GM20000 (cell line): ENCODE results near the gene PWWP2B.

Experiments used
- DNase-seq: peaks from one replicate; pipeline ENCODE4 v3.0.0; 2012; ENCODE audit warnings: low spot score
- TF ChIP-seq, protein P1 (sequence below): IDR thresholded peaks from 2 replicates; pipeline ENCODE4 v1.5.1; 2012; ENCODE audit warnings: mild to moderate bottlenecking, control low read depth; ENCODE audit errors: extremely low read depth, missing control alignments

Gene PWWP2B

DNA sequence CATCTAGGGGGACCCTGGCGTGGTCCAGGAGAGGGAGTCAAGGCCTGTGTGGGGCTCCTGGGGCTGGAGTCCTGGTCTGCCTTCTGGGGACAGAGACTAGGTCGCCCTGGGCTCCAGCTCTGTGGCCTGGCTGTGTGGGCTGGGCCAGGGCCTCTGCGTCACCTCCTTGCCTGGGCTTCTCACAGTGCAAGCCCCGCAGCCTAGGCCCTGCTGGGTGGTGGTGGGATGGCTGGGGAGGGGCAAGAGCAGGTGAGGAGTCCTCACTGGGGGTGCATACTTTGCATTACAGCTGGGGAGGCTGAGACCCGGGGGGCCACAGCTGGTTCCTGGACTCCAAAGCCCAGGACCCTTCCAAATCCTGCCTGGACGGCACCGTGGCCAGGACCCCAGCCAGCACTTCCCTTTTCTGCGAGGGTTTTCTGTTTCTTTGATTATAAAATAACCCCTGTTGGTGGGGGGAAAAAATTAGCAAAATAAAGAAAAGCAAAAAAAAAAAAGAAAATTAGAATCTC, 23.5 kb downstream of the PWWP2B start:
- DNase-seq: peak; percentile 63
- TF ChIP-seq, protein P1, sequence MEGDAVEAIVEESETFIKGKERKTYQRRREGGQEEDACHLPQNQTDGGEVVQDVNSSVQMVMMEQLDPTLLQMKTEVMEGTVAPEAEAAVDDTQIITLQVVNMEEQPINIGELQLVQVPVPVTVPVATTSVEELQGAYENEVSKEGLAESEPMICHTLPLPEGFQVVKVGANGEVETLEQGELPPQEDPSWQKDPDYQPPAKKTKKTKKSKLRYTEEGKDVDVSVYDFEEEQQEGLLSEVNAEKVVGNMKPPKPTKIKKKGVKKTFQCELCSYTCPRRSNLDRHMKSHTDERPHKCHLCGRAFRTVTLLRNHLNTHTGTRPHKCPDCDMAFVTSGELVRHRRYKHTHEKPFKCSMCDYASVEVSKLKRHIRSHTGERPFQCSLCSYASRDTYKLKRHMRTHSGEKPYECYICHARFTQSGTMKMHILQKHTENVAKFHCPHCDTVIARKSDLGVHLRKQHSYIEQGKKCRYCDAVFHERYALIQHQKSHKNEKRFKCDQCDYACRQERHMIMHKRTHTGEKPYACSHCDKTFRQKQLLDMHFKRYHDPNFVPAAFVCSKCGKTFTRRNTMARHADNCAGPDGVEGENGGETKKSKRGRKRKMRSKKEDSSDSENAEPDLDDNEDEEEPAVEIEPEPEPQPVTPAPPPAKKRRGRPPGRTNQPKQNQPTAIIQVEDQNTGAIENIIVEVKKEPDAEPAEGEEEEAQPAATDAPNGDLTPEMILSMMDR: no peak

DNA sequence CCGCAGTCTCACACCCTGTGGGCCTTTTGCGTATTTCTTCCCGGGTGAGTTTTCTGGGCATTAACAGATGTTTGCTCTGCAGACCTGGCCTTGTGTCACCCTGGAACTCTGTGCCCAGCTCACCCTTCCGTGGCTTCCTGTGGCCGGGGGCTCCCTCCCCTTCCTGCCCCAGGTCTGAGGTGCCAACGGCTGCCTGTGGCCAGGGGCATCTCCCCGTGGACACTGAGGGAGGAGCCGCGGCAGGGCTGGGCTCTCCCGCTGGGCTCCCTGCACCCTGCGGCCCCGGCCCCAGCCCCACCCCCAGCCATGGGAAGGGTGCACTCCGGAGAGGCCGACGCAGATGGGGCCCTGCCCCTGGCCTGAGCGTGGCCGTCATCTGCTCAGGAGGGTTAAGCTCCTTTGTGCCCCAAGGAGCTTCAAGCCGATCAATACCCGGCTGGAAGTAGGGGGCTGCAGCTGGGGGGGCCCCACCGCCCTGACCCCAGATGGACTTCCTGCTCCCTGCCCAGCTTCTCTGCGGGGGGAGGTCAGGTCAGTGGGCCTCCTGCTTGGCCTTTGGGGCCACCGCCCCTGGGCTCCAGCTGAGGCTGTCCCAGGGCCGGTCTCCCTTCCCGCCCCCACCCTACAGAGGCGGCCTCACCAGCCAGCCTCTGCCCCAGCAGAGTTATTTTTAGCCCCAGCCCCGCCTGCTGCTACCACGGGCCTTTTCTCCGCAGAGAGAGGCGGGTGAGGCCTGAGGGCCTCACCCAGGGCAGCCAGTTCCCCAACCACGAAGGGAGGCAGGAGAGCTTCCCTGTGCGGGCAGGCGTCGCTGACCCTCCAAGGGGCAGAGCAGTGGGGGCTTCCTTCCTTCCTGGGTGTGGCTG, 24.2 kb downstream of the PWWP2B start:
- TF ChIP-seq, protein P1: no peak
- peak; percentile 79 for DNase-seq

DNA sequence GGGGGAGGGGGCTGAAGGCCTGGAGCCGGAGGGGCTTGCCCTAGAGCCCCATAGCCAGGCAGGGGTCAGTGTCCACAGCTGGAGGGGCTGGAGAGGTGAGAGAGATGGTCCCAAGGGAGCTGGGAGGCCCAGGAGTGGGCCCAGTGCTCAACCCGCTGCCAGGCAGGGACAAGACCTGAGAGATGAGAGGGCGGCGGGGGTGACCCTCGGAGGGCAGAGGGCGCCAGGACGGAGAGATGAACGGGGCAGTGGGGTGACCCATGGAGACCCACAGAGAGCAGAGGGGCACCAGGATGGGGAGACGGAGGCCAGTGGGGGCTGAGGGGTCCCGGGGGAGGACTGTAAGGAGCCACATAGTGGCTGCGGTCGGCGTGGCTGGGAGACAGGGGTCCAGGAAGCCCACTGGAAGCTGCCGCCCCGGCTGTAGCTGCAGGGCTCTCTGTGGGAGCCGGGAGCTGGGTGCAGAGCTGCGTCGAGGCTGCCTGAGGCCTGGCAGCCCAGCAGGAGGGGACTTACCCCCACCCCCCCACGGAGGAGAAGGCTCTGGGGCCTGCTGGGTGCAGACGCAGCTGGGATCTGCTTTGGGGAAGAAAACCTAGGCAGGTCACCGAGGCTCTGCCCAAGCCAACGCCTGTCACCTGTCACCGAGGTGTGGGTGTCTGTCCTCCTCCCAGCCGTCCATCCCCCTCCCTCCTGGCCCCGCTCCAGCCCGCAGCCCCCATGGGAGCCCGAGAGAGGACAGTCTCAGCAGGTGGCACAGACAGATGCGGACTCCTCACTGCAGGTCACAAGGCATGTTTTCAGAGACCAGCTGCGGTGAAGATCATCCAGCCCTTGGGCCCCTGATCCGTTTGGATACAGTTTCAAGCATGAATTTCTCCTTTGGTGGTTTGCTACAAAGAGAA, 25.1 kb downstream of the PWWP2B start:
- DNase-seq: peak; percentile 66
- TF ChIP-seq, protein P1: no peak

DNA sequence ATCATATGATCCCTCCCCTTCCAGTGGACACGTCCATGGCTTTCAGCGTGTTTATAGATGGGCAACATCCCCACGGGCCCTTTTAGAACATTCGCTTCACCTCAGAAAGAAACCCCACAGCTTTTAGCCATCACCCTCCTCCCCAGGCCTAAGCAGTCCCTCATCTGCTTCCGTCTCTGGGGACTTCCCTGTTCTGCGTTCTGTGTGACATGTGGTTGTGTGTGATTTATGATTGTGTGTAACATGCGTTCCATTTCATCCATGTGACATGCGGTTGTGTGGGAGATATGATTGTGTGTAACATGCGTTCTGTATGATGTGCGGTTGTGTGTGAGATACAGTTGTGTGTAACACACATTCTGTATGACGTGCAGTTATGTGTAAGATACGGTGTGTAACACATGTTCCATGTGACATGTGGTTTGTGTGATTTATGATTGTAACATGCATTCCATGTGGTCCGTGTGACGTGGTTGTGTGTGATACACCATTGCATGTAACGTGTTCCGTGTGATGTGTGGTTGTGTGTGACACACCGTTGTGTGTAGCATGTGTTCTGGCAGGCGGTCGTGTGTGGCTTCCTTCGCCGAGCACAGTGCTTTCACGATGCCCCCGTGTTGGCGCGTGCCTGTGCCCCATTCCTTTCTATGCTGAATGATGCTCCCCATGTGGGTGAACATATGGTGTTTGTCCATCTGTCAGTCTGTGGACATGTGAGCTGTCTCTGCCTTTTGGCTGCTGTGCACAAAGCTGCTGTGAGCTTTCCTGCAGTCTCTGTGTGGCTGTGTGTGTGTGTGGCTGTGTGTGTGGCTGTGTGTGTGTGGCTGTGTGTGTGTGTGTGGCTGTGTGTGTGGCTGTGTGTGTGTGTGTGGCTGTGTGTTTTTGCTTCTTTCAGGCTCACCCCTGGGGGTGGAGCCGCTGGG, 26.2 kb downstream of the PWWP2B start:
- peak; percentile 65 for DNase-seq
- TF ChIP-seq, protein P1: no peak

DNA sequence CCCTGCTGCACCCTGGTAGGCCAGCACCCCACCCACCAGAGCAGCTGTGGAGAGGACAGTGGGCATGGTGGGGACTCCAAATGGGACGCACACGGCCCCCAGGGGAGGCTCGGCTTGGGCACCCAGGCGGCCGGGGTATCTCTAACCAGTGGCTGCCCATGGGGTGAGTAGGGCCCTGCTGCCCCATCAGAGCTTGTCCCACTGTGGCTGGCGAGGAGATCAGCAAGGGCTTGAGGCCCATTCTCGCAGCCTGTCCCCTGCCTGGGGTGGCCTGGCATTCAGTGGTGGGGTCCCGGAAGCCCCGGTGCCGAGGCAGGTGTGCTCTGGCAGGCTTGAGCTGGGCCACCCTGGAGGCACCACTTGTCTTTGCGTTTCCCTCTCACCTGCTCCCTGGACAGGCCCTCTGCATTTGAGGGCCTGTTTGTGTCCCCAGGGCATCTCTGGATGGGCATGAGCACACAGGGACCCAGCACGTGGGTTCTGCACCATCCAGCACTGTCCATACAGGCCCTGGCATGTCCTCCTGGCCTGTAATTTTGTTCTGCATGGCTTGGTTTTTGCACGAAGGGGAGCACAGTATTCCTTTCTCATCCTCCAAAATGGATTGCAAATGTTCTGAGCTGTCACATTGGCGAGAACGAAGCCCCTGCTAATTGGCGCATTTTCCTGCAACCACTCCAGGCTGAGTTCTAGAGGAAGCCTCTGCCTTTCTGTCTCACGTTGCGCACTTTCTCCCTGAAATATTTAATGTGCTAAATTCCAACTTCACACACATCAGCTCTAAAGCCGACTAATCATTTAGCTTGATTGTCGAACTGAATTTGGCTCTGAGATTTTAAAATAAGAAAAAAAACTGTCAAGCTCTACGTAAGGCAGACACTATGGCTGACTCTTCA, 27.2 kb downstream of the PWWP2B start:
- DNase-seq: peak; percentile 34
- TF ChIP-seq, protein P1: no peak
